H1 (cell line): ENCODE data around the gene TEDDM1. TPM values are rescaled to one million over a fixed set of nuclear protein-coding genes. Genes with fewer than 3 reads are reported as not detected.

Experiments
- CTCF ChIA-PET: fragments of 300-600 bp; sonication (Branson Sonifier 250); formaldehyde crosslinking; loops from one replicate; lab custom pipeline; 2021; ENCODE audit not compliant: partially characterized antibody; lab: Charles Lee
- POLR2A ChIA-PET: fragments of 300-600 bp; sonication (Branson Sonifier 250); formaldehyde crosslinking; loops from one replicate; lab custom pipeline; 2021; ENCODE audit warnings: inconsistent platforms; ENCODE audit not compliant: partially characterized antibody; lab: Charles Lee
- DNase-seq, 2 experiments: peaks; one replicate each; pipeline versions ENCODE4 v3.0.0 to v3.0.0-alpha.2; 2010 to 2022; ENCODE audit warnings: low spot score in 2 of 2, low read depth in 1 of 2, mixed read lengths in 1 of 2
- FAIRE-seq: peaks from 2 replicates; lab custom pipeline; 2011; peaks lifted over from hg19 to GRCh38; lab: Jason Lieb, UNC
- H2AFZ ChIP-seq: 2 replicates; pipeline ENCODE4 v1.8.1; 2012; ENCODE audit warnings: low read length, inconsistent platforms
- H2AK5ac ChIP-seq: 2 replicates; pipeline ENCODE4 v1.6.1; 2013; ENCODE audit warnings: low read depth, low read length
- H2BK120ac ChIP-seq: replicated peaks from 2 replicates; pipeline ENCODE3; 2013; ENCODE audit warnings: low read depth, low read length, inconsistent platforms
- H2BK12ac ChIP-seq: 2 replicates; pipeline ENCODE4 v1.6.1; 2013; ENCODE audit warnings: low read depth, low read length
- H2BK15ac ChIP-seq: 2 replicates; pipeline ENCODE4 v1.6.1; 2013; ENCODE audit warnings: low read length
- H2BK20ac ChIP-seq: 2 replicates; pipeline ENCODE4 v1.6.1; 2013; ENCODE audit warnings: low read length
- H2BK5ac ChIP-seq: 2 replicates; pipeline ENCODE4 v1.6.1; 2013; ENCODE audit warnings: low read depth, low read length
- H3K14ac ChIP-seq: 2 replicates; pipeline ENCODE4 v1.6.1; 2013; ENCODE audit warnings: inconsistent platforms; ENCODE audit not compliant: insufficient read length
- H3K18ac ChIP-seq: 2 replicates; pipeline ENCODE4 v1.6.1; 2013; ENCODE audit warnings: low read length; ENCODE audit errors: extremely low read depth
- H3K23ac ChIP-seq: 2 replicates; pipeline ENCODE4 v1.6.1; 2013; ENCODE audit warnings: inconsistent platforms; ENCODE audit not compliant: insufficient read length
- H3K23me2 ChIP-seq: 2 replicates; pipeline ENCODE4 v1.6.1; 2013; ENCODE audit warnings: low read depth, low read length
- H3K27ac ChIP-seq: 2 replicates; pipeline ENCODE4 v1.6.1; 2011; ENCODE audit warnings: low read depth, low read length, inconsistent platforms
- H3K27me3 ChIP-seq, 4 experiments: replicated peaks in 1 of 4; 1 replicate in 1 of 4; 2 replicates in 3 of 4; pipeline versions ENCODE4 v1.6.1 to v1.8.1; 2011 to 2013; ENCODE audit warnings: low read length in 3 of 4, mild to moderate bottlenecking in 3 of 4, inconsistent platforms in 2 of 4, mixed read lengths in 2 of 4, moderate library complexity in 1 of 4; ENCODE audit not compliant: control insufficient read depth in 3 of 4, insufficient read depth in 3 of 4; ENCODE audit errors: extremely low read depth in 1 of 4
- H3K36me3 ChIP-seq, 4 experiments: 2 replicates each; pipeline versions ENCODE4 v1.6.1 to v1.8.1; 2011 to 2013; ENCODE audit warnings: mild to moderate bottlenecking in 4 of 4, low read length in 3 of 4, moderate library complexity in 2 of 4, control low read depth in 1 of 4, inconsistent platforms in 1 of 4; ENCODE audit not compliant: insufficient read depth in 4 of 4, control insufficient read depth in 2 of 4
- H3K4ac ChIP-seq: replicated peaks from 2 replicates; pipeline ENCODE3; 2013; ENCODE audit warnings: low read length, low read depth, mixed read lengths, inconsistent platforms; ENCODE audit not compliant: insufficient read length
- H3K4me1 ChIP-seq, 4 experiments: replicated peaks in 1 of 4; 1 replicate in 1 of 4; 2 replicates in 3 of 4; pipeline versions ENCODE4 v1.6.1 to v1.8.1; 2011 to 2013; ENCODE audit warnings: low read length in 3 of 4, inconsistent platforms in 2 of 4, mixed read lengths in 1 of 4; ENCODE audit not compliant: insufficient read depth in 4 of 4, control insufficient read depth in 3 of 4
- H3K4me2 ChIP-seq, 2 experiments: 2 replicates each; pipeline versions ENCODE4 v1.6.1 to v1.8.1; 2011 to 2013; ENCODE audit warnings: low read depth in 2 of 2, low read length in 2 of 2, control low read depth in 1 of 2, inconsistent platforms in 1 of 2, mild to moderate bottlenecking in 1 of 2; ENCODE audit not compliant: insufficient read depth in 1 of 2
- H3K4me3 ChIP-seq, 4 experiments: fragments of 200-600, 300-600 bp in 1 of 4; sonication (generic), shearing (Covaris generic), sonication (Bioruptor Twin) in 1 of 4; 2 replicates each; pipeline versions ENCODE4 v1.5.1 to v1.8.1; 2011 to 2016; ENCODE audit warnings: low read length in 4 of 4, low read depth in 3 of 4, control low read depth in 2 of 4, inconsistent platforms in 2 of 4, mild to moderate bottlenecking in 2 of 4, mixed read lengths in 1 of 4, moderate library complexity in 1 of 4; ENCODE audit not compliant: insufficient read depth in 2 of 4; ENCODE audit errors: extremely low read depth in 1 of 4
- H3K56ac ChIP-seq: replicated peaks from 2 replicates; pipeline ENCODE3; 2013; ENCODE audit warnings: low read depth, mild to moderate bottlenecking, mixed read lengths, low read length, inconsistent platforms; ENCODE audit not compliant: insufficient read length
- H3K79me1 ChIP-seq: 2 replicates; pipeline ENCODE4 v1.6.1; 2013; ENCODE audit warnings: low read depth, low read length, control low read depth
- H3K79me2 ChIP-seq, 2 experiments: 2 replicates each; pipeline versions ENCODE4 v1.6.1 to v1.8.1; 2012 to 2013; ENCODE audit warnings: low read length in 2 of 2, mild to moderate bottlenecking in 2 of 2, inconsistent platforms in 1 of 2; ENCODE audit not compliant: insufficient read depth in 2 of 2, control insufficient read depth in 1 of 2
- H3K9ac ChIP-seq, 4 experiments: replicated peaks in 1 of 4; 1 replicate in 1 of 4; 2 replicates in 3 of 4; pipeline versions ENCODE4 v1.6.1 to v1.8.1; 2011 to 2013; ENCODE audit warnings: low read depth in 3 of 4, low read length in 3 of 4, control low read depth in 2 of 4, mild to moderate bottlenecking in 2 of 4, moderate library complexity in 2 of 4, inconsistent platforms in 1 of 4; ENCODE audit errors: extremely low read depth in 1 of 4
- H3K9me3 ChIP-seq, 2 experiments: 2 replicates each; pipeline versions ENCODE4 v1.6.1 to v1.8.1; 2012 to 2013; ENCODE audit warnings: mild to moderate bottlenecking in 2 of 2, moderate library complexity in 2 of 2, control low read depth in 1 of 2, inconsistent platforms in 1 of 2, low read depth in 1 of 2, low read length in 1 of 2, mixed read lengths in 1 of 2; ENCODE audit not compliant: insufficient read depth in 2 of 2
- H4K20me1 ChIP-seq, 2 experiments: replicated peaks in 1 of 2; 2 replicates each; pipeline versions ENCODE3 to v1.8.1; 2011 to 2013; ENCODE audit warnings: inconsistent platforms in 2 of 2, low read length in 2 of 2, mild to moderate bottlenecking in 1 of 2; ENCODE audit not compliant: insufficient read depth in 2 of 2, control insufficient read depth in 1 of 2
- H4K5ac ChIP-seq: 2 replicates; pipeline ENCODE4 v1.6.1; 2013; ENCODE audit warnings: low read length, low read depth, mixed read lengths, inconsistent platforms; ENCODE audit not compliant: insufficient read length
- H4K8ac ChIP-seq: 2 replicates; pipeline ENCODE4 v1.8.0; 2013; ENCODE audit warnings: mild to moderate bottlenecking, moderate library complexity, low read length, inconsistent platforms; ENCODE audit not compliant: insufficient read depth; ENCODE audit errors: extremely low read depth
- H4K91ac ChIP-seq: replicated peaks from 2 replicates; pipeline ENCODE3; 2013; ENCODE audit warnings: low read length, mixed read lengths, inconsistent platforms; ENCODE audit not compliant: insufficient read length
- BACH1 ChIP-seq: IDR thresholded peaks from 2 replicates; pipeline ENCODE4 v1.6.1; 2012; ENCODE audit warnings: low read length, improper control_type of control experiment
- CEBPB ChIP-seq: IDR thresholded peaks from 2 replicates; pipeline ENCODE4 v1.6.1; 2012; ENCODE audit warnings: low read depth, low read length
- CHD2 ChIP-seq: IDR thresholded peaks from 2 replicates; pipeline ENCODE4 v1.6.1; 2012; ENCODE audit warnings: low read length, improper control_type of control experiment
- EZH2 ChIP-seq: fragments of 200-600 bp; sonication (generic); IDR thresholded peaks from 2 replicates; pipeline ENCODE4 v1.7.1; 2012; ENCODE audit warnings: low read depth, mild to moderate bottlenecking, moderate library complexity, low read length, inconsistent platforms; ENCODE audit not compliant: severe bottlenecking
- FOSL1 ChIP-seq: IDR thresholded peaks from 2 replicates; pipeline ENCODE4 v1.6.1; 2011; ENCODE audit warnings: mild to moderate bottlenecking, low read depth, low read length, moderate library complexity; ENCODE audit not compliant: insufficient read depth
- SIX5 ChIP-seq: IDR thresholded peaks from 2 replicates; pipeline ENCODE4 v1.6.1; 2011; ENCODE audit warnings: mild to moderate bottlenecking, low read depth, low read length
- TBP ChIP-seq: IDR thresholded peaks from 2 replicates; pipeline ENCODE4 v1.6.1; 2011; ENCODE audit warnings: low read depth, low read length, improper control_type of control experiment
- WGBS, 2 experiments: shearing (Covaris generic) in 1 of 2; methylation state at CpG; one replicate each; pipeline versions ENCODE4 v1.1.6 to v1.1.7; 2013 to 2015; ENCODE audit warnings: low lambda C conversion rate in 2 of 2, mixed read lengths in 2 of 2, inconsistent platforms in 1 of 2, low coverage in 1 of 2, missing lambda C conversion rate in 1 of 2; ENCODE audit not compliant: insufficient replicate concordance in 2 of 2, insufficient coverage in 1 of 2, insufficient read length in 1 of 2; ENCODE audit errors: extremely low coverage in 1 of 2, missing lambda C conversion rate in 1 of 2; 5-methylcytosine and 5-hydroxymethylcytosine counted together
- polyA plus RNA-seq, 7 experiments: library from polyadenylated mRNA; depleted of rRNA in 3 of 7; stranded (reverse) in 5 of 7; unstranded in 2 of 7; fragments of >200 nt in 5 of 7; fragments of 200-250 nt in 2 of 7; gene quantifications; 1 replicate in 5 of 7; 2 replicates in 1 of 7; 4 replicates in 1 of 7; pipeline versions ENCODE4 v1.2.1 to v1.2.3, GENCODE V29; 2011 to 2013; ENCODE audit warnings: missing spikeins in 2 of 7, mixed read lengths in 2 of 7
- total RNA-seq: library from RNA; stranded (reverse); fragmentation: NEBNext Ultra II Directional; extraction: Animal tissue kit (Norgen Biotek cat#: 25700); gene quantifications from 2 replicates; pipeline ENCODE4 v1.2.1, GENCODE V29; 2021
- TF ChIP-seq, protein P1 (sequence below): IDR thresholded peaks from 2 replicates; pipeline ENCODE4 v1.6.1; 2012; ENCODE audit warnings: inconsistent platforms
- TF ChIP-seq, protein P2 (sequence below): IDR thresholded peaks from 2 replicates; pipeline ENCODE4 v1.6.1; 2012; ENCODE audit warnings: inconsistent platforms

TEDDM1 gene
- total and polyA plus RNA-seq, 2 of the 8 experiments (the other 6 are each of a cell fraction or from before 2014, with no cell fraction given): not detected

DNA sequence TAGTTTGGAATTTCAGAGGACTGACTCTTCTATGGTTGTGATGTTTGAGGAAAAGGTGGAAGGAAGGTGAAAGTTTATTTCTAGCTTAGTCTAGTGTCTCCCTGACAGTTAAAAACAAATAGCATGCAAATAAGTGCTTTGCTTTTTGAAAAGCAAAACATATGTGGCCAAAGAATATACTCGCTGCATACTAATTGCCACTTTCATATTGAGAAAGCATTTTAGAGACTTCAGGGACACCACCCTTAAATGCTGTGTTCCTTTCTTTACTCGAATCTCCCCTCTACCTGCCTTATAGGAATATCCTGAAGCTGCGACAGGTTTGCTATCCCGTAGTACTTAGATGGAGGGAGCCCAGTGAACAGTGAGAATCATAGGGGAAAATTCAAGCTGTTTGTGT lies 32.1 kb downstream of the TEDDM1 start:
- no peak for DNase-seq
- H3K79me2 ChIP-seq: no peaks in the 10 kb centered on the region
- no peaks in the 10 kb centered on the region for H3K36me3 ChIP-seq
- TF ChIP-seq BACH1 (no peak), SIX5 (no peak), CHD2 (no peak), TBP (no peak), CEBPB (no peak), EZH2 (no peak), FOSL1 (no peak)
- TF ChIP-seq, protein P1, sequence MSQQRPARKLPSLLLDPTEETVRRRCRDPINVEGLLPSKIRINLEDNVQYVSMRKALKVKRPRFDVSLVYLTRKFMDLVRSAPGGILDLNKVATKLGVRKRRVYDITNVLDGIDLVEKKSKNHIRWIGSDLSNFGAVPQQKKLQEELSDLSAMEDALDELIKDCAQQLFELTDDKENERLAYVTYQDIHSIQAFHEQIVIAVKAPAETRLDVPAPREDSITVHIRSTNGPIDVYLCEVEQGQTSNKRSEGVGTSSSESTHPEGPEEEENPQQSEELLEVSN: no peak
- TF ChIP-seq, protein P2, sequence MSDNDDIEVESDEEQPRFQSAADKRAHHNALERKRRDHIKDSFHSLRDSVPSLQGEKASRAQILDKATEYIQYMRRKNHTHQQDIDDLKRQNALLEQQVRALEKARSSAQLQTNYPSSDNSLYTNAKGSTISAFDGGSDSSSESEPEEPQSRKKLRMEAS: no peak
- H3K4ac ChIP-seq: no peak overlapping the region
- H3K4me3 ChIP-seq: no peak overlapping the region
- no peaks in the 10 kb centered on the region for H3K79me1 ChIP-seq
- H2BK15ac ChIP-seq: no peak overlapping the region
- FAIRE-seq: no peak
- H4K8ac ChIP-seq: no peak overlapping the region
- H3K4me1 ChIP-seq: no peaks in the 10 kb centered on the region
- no peaks in the 10 kb centered on the region for H3K23me2 ChIP-seq
- H3K56ac ChIP-seq: no peak overlapping the region
- H2BK20ac ChIP-seq: no peak overlapping the region
- no peaks in the 10 kb centered on the region for H3K27me3 ChIP-seq
- no peak overlapping the region for H3K9ac ChIP-seq
- H3K9me3 ChIP-seq: no peaks in the 10 kb centered on the region
- ChIA-PET POLR2A (interaction anchor here (1.0 to 2.4 kb wide), 4 partner anchors 13 to 23 kb away, joined by 3 to 7 read pairs (median 4); partner anchors contain the start of gene GLUL), CTCF (interaction anchor here (0.6 to 1.7 kb wide), 6 partner anchors 9 to 287 kb away, joined by 3 to 4 read pairs (median 3); no protein-coding TSS in a partner anchor)
- H2BK120ac ChIP-seq: no peak overlapping the region
- no peak overlapping the region for H4K5ac ChIP-seq
- no peak overlapping the region for H2BK5ac ChIP-seq
- H3K27ac ChIP-seq: no peak overlapping the region
- no peak overlapping the region for H3K23ac ChIP-seq
- no peak overlapping the region for H2AFZ ChIP-seq
- H3K18ac ChIP-seq: no peak overlapping the region
- no peak overlapping the region for H3K14ac ChIP-seq
- H2BK12ac ChIP-seq: no peak overlapping the region
- no peak overlapping the region for H3K4me2 ChIP-seq
- 65% methylated on average over 4 of the region's 4 CpGs; no CpG with 5 or more reads in 1 of the 2 experiments for WGBS, 2 experiments
- H2AK5ac ChIP-seq: no peak overlapping the region
- H4K20me1 ChIP-seq: no peaks in the 10 kb centered on the region
- H4K91ac ChIP-seq: no peak overlapping the region
